HS-5 (cell line): ENCODE measurements around the gene SRC.
"Not testable (repeated sequence)": the region's sequence is repeated elsewhere in the genome, so short reads cannot be mapped to it uniquely, and the experiment has no call there.

Source experiments
- DNase-seq: peaks from one replicate; pipeline ENCODE4 v3.0.0-alpha.2; 2012; ENCODE audit warnings: low read depth

The SRC gene

DNA sequence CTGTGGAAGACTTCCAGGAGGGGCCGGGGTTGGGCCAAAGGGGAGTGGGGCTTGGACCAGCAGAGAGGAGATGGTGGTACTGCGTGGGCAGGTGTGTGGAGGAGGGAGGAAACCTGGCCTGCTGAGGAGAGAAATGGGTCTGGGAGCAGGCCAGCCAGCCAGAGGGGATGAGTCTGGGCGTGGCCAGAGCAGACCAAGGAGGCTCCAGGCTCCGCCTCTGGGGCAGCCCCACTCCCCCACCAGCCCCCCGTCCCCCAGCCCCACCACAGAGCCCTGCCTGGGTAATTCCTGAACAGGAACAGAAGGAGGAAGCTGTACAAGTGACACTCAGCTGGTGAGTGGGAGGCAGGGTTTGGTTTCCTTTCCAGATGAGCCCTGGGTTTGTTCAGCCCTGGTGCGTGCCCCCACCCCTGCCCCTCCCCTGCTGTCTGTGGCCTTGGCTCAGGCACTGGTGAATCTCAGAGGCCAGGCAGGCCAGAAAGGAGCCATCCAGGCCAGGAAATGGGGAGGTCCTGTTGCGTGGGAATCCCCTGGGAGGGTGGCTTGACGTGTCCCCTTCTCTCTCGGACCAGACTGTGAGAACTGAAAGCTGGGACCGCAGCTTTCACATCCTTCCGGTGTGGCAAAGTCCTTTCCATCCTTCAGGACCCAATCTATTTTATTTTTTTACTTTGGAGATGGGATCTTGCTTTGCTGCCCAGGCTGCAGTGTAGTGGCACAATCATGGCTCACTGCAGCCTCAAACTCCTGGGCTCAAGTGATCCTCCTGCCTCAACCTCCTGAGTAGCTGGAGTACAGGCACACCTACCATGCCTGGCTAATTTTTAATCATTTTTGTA, 9.4 kb upstream of the SRC start:
- DNase-seq: no peak

DNA sequence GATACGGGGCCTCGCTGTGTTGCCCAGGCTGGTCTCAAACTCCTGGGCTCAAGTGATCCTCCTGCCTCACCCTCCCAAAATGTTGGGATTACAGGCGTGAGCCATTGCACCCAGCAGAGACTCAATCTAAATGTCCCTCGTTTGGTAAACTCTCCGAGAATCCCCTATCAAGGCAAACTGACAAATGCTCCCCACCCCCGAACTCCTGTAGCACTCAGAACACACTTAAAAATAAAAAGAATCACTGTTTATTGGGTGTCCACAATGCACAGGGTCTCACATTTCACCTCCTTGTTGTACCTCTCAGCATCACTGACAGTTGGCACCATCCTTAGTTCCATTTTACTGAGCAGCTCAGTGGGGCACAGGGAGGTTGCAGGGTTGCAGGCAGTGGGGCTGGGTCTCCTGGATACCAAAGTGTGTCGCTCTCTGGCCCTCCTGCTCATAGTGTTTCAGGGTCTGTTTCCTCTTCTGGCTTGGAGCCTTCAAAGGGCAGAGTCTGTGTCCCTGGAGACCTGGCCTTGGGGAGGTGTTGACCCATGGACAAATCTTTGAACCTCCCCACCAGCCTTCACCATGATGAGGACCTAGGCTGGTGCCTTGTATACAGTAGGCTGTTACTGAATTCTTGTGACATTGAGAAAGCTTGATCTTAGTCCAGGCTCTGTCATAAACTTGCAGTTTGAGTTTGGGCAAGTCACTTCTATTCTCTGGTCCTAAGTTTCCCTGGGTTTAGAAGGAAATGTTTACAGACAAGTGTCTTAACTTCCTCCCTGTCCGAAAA, 8.5 kb upstream of the SRC start:
- DNase-seq: no peak

DNA sequence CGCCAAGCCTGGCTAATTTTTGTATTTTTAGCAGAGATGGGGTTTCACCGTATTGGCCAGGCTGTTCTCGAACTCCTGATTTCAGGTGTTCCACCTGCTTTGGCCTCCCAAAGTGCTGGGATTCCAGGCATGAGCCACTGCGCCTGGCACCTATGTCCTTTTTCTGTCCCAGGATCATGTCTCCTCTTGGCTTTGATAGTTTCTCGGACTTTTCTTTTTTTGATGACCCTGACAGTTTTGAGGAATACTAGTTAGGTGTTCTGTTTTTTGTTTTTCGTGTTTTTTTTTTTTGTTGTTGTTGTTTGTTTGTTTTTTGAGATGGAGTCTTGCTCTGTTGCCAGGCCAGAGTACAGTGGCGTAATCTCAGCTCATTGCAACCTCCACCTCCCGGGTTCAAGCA, 7.6 kb upstream of the SRC start:
- DNase-seq: not testable (repeated sequence)

DNA sequence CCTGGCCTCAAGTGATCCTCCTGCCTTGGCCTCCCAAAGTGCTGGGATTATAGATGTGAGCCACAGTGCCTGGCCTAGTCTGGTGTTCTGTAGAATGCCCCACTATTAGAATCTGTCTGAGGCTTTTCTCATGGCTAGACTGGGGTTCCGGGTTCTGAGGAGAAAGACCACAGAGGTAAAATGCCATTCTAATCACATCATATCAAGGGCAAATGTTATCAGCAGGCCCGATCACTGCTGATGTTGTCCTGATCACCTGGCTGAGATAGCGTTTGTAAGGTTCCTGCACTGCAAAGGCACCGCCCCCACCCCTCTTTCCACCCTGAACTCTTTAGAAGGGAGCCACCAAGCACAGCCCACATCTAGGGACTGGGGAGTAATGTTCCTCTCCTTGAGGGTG, 6.7 kb upstream of the SRC start:
- no peak for DNase-seq

DNA sequence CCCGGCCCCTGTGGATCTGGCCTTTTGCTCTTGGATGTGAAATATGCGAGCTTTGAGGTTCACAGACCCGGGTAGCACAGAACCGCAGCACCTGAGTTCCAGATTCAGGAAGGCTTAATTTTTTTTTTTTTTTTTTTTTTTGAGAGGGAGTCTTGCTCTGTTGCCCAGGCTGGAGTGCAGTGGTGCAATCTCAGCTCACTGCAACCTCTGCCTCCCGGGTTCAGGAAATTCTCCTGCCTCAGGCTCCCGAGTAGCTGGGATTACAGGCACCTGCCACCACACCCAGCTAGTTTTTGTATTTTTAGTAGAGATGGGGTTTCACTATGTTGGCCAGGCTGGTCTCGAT, 6.2 kb upstream of the SRC start:
- DNase-seq: not testable (repeated sequence)

DNA sequence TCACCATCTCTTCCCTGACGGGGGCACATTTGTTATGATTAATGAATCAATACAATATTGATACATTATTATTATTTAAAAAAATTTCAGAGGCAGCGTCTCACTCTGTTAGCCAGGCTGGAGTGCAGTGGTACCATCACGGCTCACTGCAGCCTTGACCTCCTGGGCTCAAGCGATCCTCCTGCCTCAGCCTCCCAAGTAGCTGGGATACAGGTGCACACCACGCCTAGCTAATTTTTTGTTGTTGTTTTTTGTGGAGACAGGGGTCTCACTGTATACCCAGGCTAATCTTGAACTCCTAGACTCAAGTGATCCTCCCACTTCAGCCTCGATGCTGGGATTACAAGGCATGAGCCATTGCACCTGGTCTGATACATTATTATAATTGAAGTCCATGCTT, 4.9 kb upstream of the SRC start:
- no peak for DNase-seq

DNA sequence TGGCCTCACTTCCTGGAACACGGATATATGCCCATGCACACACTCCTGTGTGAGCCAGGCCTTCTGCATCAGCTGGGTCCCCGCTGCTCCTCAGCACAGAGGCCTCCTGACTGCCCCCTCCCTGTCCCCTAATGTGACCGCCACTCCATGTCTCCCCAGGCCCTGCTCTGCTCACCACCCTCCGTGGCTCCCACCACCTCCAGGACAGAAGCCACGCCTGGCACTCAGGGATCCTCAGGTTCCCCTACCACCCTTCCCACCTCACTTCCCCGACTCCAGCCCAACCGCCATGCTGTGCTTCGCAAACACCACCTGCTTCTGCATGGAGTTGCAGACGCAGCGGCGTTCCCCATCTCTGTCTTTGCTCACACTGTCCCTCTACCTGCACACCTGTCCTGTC, 4.3 kb upstream of the SRC start:
- DNase-seq: no peak

DNA sequence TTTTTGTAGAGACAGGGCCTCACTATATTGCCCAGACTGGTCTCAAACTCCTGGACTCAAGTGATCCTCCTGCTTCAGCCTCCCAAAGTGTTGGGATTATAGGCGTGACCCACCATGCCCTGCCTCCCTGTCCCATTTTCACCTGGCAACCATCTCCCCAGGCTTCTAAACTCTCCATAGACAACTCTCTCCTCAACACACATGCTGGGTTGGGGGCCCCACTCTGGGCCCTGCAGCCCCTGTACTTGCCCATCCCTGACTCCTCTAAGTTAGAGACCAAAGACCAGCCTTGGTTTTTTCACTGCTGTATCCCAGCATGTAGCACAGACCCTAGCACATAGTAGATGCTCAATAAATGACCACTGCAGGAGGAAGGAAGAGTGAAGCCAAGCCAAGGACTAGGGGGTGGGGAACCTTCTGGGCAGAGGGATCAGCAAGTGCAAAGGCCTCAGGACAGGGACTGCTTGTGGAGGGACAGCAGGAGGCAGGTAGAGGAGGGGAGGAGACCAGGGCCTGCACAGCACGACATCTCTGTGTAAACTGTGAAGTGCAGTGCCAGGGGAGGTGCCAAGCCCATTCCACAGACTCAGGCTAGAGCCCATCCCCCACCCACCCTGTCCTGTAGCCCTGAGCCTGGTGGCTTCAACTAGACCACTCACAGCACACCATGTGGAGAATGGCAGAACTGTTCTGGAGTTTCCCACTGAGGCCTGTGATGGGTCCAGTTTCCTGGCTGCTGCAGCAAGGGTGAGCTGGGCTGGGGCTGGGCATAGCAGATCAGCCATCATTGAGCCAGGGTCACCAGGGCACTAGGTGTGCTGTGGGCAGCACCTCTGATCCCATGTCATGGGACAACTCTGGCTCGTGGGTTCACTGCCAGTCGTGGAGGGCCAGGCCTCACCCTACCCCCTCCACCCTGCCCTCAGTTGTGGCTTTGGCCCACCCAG, 3.4 kb upstream of the SRC start:
- DNase-seq: no peak

DNA sequence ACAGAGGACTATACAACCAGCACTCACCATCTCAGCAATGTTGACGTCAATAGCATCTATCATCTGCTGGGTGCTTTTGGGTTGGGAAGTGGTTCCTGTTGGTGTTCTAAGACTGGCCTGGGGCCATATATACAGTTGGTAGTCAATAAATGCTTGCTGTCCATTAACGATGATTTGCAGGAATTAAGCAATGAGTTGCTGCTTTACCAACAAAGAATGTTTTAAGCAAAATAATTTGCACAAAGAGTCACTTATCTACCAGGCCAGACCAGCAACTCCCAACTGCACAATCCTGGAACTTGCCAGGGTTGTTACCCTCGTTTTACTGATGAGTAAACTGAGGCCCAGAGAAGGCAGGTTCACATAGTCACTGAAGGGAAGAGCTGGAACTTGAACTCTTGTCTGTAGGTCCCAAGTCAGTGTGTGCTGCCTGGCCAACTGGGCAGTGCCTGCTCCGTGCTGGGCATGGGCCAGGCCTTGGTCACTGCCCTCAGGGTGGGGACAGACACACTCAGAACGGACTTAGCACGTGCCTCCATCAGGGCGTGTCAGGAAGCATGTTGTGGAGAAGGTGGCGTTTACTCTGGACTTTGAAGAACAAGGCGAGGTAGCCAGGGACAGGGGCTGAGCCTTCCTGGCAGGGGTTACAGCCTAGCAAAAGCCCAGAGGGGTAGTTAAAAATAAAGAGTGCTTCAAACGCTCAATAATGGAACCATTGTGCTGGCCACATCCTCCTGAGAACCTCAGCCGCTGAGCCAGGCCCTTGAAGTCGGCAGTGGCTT, 2.5 kb upstream of the SRC start:
- no peak for DNase-seq

DNA sequence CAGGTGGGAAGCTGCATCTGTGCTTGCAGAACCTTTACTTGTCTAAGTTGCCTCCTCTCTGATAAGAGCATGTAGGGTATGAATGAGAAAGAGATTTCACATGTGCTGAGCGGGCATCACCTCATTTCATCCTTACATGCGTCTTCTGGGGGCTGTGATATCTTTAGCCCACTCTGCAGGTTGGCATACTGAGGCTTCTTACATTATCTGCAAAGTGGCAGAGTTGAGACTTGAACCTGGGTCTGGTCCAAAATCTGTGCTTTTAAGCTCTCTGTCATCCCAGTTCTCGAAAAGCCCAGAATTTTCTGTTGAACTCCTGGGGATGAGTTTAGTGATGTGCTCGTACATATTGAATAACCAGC, 2.0 kb upstream of the SRC start:
- no peak for DNase-seq

DNA sequence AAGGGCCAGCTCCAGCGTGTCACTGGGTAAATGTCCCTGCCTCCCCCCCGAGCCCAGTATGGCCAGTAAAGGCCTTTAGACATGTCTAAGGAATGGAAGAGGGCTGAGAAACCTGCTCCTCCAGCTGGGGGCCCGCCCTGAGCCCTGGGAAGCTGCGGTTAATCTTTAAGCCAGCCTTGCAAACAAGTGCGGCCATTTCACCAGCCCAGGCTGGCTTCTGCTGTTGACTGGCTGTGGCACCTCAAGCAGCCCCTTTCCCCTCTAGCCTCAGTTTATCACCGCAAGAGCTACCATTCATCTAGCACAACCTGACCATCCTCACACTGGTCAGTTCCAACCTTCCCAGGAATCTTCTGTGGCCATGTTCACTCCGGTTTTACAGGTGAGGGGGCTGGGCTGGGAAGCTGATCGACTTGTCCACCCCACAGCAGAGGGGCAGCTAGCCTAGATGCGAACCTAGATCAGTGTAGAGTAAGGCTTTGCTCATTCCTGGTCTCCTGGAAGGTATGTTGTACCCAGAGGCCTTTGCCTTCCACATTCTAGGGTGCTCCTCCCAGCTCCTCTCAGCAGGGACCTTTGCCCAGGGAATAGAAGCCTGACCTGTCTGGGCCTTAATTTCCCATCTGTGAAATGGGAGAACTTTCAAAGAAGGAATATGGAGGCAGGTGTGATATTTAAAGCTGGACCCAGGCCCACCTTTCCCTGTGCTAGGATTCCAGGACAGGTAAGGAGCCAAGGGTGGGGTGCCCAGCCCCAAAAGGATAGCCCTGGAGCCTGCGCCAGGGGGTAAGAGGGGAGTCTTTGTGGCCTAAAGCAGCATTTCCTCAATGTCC, 1.2 kb upstream of the SRC start:
- no peak for DNase-seq

DNA sequence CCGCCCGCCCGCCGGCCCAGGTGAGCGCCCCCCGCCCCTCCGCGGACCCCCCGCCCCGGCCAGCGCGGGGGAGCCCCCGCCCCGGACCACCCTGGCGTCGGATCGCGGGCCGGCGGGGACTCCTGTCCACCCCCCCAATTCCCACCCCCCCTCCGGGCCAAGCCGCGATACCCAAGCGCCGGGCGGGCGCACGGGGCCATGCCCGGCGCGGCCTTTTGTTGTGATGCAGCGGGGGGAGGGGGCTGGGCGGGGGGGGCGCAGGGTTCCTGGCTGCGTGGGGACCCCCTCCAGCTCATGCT, 245 bp downstream of the SRC start:
- DNase-seq: no peak

DNA sequence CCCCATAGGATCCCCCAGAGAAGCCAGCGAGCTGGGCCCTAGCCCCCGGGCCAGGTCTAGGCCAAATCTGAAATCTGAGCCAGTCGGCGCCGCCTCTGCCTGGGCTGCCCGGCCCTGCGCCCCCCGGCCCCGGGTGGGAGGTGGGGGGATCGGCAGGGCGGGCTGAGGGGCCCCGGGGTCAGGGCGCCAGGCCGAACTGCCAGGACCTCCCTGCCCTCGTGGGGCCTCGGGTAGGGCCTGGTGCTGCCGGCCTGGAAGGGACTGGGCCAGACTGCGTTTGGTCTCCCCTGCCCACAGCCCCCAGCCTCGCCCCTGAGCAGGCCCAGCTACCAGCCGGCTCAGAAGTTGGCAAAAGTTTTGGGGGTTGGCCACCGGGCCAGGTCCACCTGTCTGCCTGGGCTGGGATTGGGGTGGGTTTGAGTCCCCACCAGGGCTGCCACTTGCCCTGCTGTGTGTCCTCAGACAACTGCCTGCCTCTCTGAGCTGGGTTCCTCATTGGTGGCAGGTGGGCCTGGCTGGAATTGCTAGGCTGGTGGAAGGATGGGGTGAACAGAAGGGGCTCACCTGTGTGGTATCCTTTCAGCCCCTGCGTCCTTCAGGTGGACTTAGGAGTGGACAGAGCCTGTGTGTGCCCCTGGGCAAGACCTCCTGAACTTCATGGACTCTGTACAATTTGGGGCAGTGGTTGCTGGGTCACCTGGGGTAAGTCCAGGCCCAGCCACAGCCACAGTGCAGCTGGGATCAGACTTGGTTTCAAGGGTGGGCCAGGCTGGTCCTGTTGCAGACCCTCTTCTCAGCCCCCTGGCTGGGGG, 801 bp downstream of the SRC start:
- no peak for DNase-seq

DNA sequence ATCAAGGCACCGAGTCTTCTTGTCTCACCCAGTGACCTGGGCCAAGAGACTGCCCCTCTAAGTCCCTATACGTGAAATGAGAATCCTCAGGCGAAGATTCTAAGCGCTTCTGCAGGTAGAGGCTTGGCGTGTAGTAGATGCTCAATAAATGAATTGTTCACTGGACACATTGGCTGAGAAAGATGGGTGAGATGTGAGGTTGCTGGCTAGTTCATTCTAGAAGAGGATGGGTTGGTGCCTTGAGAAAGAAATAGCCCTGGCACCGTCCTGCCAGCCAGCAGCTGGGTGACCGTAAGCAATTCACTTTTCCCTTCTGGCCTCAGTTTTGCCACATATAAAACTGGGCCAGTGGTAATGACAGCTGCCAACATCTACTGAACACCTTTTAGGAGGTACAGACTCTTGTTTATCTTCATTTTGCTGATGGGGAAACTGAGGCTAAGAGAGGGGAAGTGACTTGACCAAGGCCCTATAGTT, 1.4 kb downstream of the SRC start:
- no peak for DNase-seq

DNA sequence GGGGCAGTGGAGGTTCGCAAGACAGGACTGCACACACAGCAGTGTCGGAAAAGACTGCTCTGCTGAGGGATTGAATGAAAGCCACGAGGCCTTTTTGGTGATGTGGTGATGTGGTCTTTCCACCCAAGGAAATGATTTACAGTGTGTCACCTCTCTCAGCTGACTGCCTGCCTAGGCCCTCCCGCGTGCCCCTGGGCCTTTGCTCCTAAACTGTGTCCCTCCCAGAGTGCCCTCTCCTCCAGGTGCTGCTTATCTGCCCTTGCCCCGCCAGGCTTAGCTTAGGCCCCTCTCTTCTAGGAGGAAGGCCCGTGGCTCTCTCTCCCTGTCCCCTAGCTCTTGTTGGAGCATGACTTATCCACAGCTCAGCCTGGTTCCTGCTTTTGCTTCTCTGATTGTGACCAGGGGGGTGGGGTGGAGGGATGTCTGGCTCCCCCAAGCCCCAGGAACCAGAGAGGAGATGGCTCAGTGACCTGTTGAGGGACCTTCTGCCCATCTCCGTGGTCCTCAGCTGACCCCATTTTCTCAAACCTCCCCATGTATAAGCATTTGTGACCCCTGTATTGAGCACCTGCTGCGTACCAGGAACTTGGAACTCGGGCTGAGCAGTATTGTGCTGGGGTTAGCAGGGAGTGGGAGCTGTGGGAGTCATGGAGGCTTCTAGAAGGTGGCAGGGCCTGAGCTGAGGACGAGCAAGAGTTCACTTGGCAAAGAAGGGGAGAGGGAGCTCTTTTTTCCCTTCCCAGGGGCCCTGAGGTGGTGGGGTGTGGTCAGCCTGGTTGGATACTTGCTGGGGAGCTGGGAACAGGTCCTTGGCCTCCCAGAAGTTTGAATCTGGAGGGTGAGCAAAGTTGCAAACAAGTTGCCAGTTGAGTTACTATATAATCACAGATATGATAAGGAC, 2.2 kb downstream of the SRC start:
- no peak for DNase-seq

DNA sequence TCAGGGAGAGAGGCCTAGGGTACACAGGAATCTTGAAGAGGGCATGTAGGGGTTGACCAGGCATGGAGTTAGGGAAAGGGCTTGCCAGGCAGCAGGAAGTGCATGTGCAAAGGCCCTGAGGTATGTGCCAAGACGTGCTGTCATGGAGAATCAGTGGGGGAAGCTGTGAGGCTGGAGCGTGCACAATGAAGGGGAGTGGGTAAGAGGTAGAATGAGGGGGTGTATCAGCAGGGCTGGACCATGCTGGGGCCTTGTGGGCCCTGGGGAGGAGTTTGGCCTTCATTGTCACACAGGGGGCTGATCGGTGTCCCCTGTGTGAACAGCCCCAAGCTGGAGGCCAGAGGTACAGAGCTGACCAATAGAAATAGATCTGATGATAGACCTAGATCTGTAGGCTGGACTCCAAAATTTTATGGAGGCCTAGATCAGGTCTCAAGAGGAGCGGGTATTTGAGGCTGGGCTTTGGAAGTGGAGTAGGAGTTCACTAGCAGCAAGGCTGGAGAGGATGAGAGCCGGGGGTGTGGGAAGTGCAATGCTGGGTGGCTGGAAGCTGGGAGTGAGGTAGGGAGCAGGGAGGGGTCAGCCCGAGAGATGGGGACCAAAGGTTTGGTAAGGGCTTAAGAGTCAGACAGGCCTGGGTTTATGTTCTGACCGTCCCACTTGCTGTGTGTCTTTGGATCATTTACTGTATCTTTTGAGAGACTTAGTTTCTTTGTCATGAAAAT, 3.0 kb downstream of the SRC start:
- DNase-seq: no peak

DNA sequence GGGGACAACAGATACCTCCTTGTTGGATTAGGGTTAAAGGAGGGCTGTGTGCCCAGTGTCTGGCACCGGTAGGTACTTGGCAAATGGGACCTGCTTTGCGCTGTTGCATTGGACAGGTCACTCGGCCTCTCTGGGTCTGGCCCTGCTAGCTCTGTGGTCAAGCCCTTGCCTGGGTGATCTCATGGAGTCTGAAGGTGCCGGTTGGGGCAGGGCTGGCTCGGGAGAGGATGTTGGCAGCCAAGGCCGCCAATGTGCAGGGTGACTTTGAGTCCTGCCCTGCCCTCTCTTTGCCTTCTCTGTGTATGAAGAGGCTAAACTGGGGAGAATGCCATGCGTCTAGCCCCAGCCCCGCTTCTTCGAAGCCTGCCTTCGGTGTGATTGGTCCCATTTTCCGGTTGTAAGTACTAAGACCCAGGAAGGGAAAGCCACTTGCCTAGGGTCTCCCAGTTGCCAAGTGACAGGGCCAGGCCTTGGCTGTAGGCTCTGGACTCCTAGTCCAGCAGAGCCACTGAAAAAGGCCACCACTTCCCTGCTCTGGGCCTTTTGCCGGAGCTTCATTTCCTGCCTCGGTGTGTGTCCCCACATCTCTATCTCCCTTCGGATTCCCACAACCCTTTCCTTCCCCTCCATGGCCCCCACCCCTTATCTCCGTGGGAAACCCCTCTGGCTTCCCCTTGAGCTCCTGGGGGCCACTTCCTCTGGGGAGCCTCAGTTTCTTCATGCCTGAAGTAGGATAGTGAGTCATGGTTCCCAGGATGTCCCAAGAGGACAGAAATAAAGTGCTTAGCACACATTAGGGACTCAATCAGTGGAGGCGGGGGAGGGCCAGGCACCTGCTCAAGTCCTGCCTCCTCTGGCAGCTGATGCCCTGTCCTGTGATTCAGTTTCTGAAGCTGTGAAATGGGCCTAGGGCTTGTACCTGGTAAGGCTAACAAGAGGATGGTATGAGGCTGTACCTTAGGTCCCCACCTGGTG, 3.9 kb downstream of the SRC start:
- no peak for DNase-seq
